HepG2 (cell line): ENCODE results near the gene MMS19. TPM values are rescaled to one million over a fixed set of nuclear protein-coding genes. Genes with fewer than 3 reads are reported as not detected.

ENCODE experiments used
- CEBPB ChIP-seq: IDR thresholded peaks from 2 replicates; pipeline ENCODE4 v1.6.1; 2011; ENCODE audit warnings: low read depth, low read length, improper control_type of control experiment, borderline replicate concordance
- FOXC1 ChIP-seq: sonication (generic); formaldehyde crosslinking; IDR thresholded peaks from 2 replicates; pipeline ENCODE4 v1.8.0; 2022; ENCODE audit warnings: mild to moderate bottlenecking, missing genetic modification reagents, borderline replicate concordance
- GATAD2A ChIP-seq: IDR thresholded peaks from 2 replicates; pipeline ENCODE4 v1.6.1; 2016
- KAT7 ChIP-seq: IDR thresholded peaks from 2 replicates; pipeline ENCODE4 v1.6.1; 2018; ENCODE audit warnings: borderline replicate concordance, missing compliant biosample characterization
- KDM4B ChIP-seq: sonication (generic); formaldehyde crosslinking; IDR thresholded peaks from 2 replicates; pipeline ENCODE4 v1.4.0; 2020; ENCODE audit warnings: missing genetic modification reagents
- NFE2L2 ChIP-seq: fragments of 150-350 bp; IDR thresholded peaks from 2 replicates; pipeline ENCODE4 v1.6.1; 2014; ENCODE audit warnings: low read length
- RARG ChIP-seq: sonication (generic); formaldehyde crosslinking; IDR thresholded peaks from 2 replicates; pipeline ENCODE4 v1.4.0; 2020; ENCODE audit warnings: low read depth, mild to moderate bottlenecking, missing genetic modification reagents
- SIN3A ChIP-seq: IDR thresholded peaks from 2 replicates; pipeline ENCODE4 v1.6.1; 2011; ENCODE audit warnings: low read depth, mild to moderate bottlenecking, control low read depth, low read length, borderline replicate concordance
- TBP ChIP-seq: sonication (generic); formaldehyde crosslinking; IDR thresholded peaks from 2 replicates; pipeline ENCODE4 v1.5.0; 2020; ENCODE audit warnings: missing genetic modification reagents
- TMF1 ChIP-seq: sonication (generic); formaldehyde crosslinking; IDR thresholded peaks from 2 replicates; pipeline ENCODE4 v1.8.1; 2022; ENCODE audit warnings: low read depth, missing genetic modification reagents
- ZNF121 ChIP-seq: sonication (generic); formaldehyde crosslinking; IDR thresholded peaks from 2 replicates; pipeline ENCODE4 v1.5.0; 2020; ENCODE audit warnings: mild to moderate bottlenecking, missing genetic modification reagents
- ZNF430 ChIP-seq: sonication (generic); formaldehyde crosslinking; IDR thresholded peaks from 2 replicates; pipeline ENCODE4 v1.9.0; 2021; ENCODE audit warnings: mild to moderate bottlenecking, missing genetic modification reagents
- ZNF552 ChIP-seq: sonication (generic); formaldehyde crosslinking; IDR thresholded peaks from 2 replicates; pipeline ENCODE4 v1.9.0; 2022; ENCODE audit warnings: missing genetic modification reagents, mild to moderate bottlenecking, borderline replicate concordance
- ZNF672 ChIP-seq: sonication (generic); formaldehyde crosslinking; IDR thresholded peaks from 2 replicates; pipeline ENCODE4 v1.8.1; 2022; ENCODE audit warnings: missing genetic modification reagents
- polyA plus RNA-seq, 8 experiments: library from polyadenylated mRNA; depleted of rRNA in 3 of 8; stranded (reverse) in 7 of 8; unstranded in 1 of 8; fragments of >200 nt; fragmentation: Illumina TruSeq in 4 of 8; extraction: Trizol in 4 of 8; gene quantifications; 2 replicates each; pipeline versions ENCODE4 v1.2.1 to v1.2.3, GENCODE V29; 2011 to 2016; ENCODE audit warnings: low read depth in 4 of 8, missing spikeins in 1 of 8, mixed read lengths in 1 of 8; ENCODE audit not compliant: insufficient read depth in 1 of 8
- total RNA-seq, 5 experiments: library from RNA; depleted of rRNA; stranded (reverse); fragments of >200 nt; fragmentation: Illumina TruSeq; extraction: Trizol; gene quantifications; 2 replicates each; pipeline ENCODE4 v1.2.3, GENCODE V29; 2016; ENCODE audit warnings: low read depth in 1 of 5
- TF ChIP-seq, protein P1 (sequence below): sonication (generic); IDR thresholded peaks from 2 replicates; pipeline ENCODE4 v1.6.1; 2016; ENCODE audit warnings: low read depth, borderline replicate concordance
- TF ChIP-seq, protein P2 (sequence below): sonication (generic); formaldehyde crosslinking; IDR thresholded peaks from 2 replicates; pipeline ENCODE4 v1.9.0; 2021; ENCODE audit warnings: mild to moderate bottlenecking, missing genetic modification reagents
- TF ChIP-seq, protein P3 (sequence below): fragments of 450-650 bp; IDR thresholded peaks from 2 replicates; pipeline ENCODE4 v1.6.1; 2017; ENCODE audit warnings: mild to moderate bottlenecking
- TF ChIP-seq, protein P4 (sequence below): sonication (generic); formaldehyde crosslinking; IDR thresholded peaks from 2 replicates; pipeline ENCODE4 v1.5.0; 2020; ENCODE audit warnings: mild to moderate bottlenecking, low read depth, missing genetic modification reagents, borderline replicate concordance
- TF ChIP-seq, protein P5 (sequence below): IDR thresholded peaks from 2 replicates; pipeline ENCODE4 v1.6.1; 2016; ENCODE audit warnings: mild to moderate bottlenecking, missing biosample characterization, missing genetic modification reagents

Gene MMS19
- total and polyA plus RNA-seq, 2 of the 13 experiments (the other 11 are each of a cell fraction or from before 2014, with no cell fraction given) = 76.4 to 107 TPM

DNA sequence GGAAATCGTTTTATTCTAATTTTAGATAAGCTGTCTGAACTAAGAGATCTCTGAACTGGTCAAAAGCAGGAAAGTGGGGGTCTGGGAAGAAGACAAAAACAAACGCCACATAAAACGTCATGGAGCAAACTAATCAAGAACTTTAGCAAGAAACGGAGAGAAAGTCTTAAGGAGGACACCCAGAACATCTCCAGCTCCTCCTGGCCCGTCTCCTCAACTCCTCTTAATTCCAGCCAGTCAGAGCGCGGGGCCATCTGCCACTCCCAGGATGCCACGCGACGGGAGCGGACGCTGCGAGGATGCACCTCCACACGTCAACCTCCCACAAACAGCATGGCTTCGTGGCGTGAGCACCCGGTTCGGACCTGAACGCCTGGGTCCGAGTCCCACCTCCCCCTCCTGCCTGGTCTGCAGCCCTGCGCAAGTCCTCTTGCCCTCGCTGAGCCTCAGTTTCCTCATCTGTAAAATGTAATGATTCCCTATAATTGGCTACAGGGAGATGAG, 598 bp downstream of the MMS19 start (continued):
- TF ChIP-seq, protein P1, sequence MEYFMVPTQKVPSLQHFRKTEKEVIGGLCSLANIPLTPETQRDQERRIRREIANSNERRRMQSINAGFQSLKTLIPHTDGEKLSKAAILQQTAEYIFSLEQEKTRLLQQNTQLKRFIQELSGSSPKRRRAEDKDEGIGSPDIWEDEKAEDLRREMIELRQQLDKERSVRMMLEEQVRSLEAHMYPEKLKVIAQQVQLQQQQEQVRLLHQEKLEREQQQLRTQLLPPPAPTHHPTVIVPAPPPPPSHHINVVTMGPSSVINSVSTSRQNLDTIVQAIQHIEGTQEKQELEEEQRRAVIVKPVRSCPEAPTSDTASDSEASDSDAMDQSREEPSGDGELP = no peak
- TF ChIP-seq, protein P2, sequence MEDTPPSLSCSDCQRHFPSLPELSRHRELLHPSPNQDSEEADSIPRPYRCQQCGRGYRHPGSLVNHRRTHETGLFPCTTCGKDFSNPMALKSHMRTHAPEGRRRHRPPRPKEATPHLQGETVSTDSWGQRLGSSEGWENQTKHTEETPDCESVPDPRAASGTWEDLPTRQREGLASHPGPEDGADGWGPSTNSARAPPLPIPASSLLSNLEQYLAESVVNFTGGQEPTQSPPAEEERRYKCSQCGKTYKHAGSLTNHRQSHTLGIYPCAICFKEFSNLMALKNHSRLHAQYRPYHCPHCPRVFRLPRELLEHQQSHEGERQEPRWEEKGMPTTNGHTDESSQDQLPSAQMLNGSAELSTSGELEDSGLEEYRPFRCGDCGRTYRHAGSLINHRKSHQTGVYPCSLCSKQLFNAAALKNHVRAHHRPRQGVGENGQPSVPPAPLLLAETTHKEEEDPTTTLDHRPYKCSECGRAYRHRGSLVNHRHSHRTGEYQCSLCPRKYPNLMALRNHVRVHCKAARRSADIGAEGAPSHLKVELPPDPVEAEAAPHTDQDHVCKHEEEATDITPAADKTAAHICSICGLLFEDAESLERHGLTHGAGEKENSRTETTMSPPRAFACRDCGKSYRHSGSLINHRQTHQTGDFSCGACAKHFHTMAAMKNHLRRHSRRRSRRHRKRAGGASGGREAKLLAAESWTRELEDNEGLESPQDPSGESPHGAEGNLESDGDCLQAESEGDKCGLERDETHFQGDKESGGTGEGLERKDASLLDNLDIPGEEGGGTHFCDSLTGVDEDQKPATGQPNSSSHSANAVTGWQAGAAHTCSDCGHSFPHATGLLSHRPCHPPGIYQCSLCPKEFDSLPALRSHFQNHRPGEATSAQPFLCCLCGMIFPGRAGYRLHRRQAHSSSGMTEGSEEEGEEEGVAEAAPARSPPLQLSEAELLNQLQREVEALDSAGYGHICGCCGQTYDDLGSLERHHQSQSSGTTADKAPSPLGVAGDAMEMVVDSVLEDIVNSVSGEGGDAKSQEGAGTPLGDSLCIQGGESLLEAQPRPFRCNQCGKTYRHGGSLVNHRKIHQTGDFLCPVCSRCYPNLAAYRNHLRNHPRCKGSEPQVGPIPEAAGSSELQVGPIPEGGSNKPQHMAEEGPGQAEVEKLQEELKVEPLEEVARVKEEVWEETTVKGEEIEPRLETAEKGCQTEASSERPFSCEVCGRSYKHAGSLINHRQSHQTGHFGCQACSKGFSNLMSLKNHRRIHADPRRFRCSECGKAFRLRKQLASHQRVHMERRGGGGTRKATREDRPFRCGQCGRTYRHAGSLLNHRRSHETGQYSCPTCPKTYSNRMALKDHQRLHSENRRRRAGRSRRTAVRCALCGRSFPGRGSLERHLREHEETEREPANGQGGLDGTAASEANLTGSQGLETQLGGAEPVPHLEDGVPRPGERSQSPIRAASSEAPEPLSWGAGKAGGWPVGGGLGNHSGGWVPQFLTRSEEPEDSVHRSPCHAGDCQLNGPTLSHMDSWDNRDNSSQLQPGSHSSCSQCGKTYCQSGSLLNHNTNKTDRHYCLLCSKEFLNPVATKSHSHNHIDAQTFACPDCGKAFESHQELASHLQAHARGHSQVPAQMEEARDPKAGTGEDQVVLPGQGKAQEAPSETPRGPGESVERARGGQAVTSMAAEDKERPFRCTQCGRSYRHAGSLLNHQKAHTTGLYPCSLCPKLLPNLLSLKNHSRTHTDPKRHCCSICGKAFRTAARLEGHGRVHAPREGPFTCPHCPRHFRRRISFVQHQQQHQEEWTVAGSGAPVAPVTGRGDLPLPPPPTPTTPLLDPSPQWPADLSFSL (CRISPR knock-in tag) = no peak
- TF ChIP-seq TMF1 (no peak; the same call in 1 of the 2 replicates), SIN3A (peak; percentile 70; the same call in 1 of the 2 replicates), GATAD2A (0 out of 2 replicates have a peak, but pooled peaks have one; percentile 22), RARG (CRISPR knock-in tag) (no peak), ZNF552 (CRISPR knock-in tag) (no peak), ZNF430 (peak; percentile 65; the same call in 1 of the 2 replicates), FOXC1 (CRISPR knock-in tag) (no peak; the same call in 1 of the 2 replicates), ZNF121 (no peak), NFE2L2 (no peak), TBP (CRISPR knock-in tag) (no peak), KDM4B (CRISPR knock-in tag) (no peak), KAT7 (CRISPR knock-in tag) (peak; percentile 89; the same call in 1 of the 2 replicates), ZNF672 (no peak), CEBPB (no peak)
- TF ChIP-seq, protein P3, sequence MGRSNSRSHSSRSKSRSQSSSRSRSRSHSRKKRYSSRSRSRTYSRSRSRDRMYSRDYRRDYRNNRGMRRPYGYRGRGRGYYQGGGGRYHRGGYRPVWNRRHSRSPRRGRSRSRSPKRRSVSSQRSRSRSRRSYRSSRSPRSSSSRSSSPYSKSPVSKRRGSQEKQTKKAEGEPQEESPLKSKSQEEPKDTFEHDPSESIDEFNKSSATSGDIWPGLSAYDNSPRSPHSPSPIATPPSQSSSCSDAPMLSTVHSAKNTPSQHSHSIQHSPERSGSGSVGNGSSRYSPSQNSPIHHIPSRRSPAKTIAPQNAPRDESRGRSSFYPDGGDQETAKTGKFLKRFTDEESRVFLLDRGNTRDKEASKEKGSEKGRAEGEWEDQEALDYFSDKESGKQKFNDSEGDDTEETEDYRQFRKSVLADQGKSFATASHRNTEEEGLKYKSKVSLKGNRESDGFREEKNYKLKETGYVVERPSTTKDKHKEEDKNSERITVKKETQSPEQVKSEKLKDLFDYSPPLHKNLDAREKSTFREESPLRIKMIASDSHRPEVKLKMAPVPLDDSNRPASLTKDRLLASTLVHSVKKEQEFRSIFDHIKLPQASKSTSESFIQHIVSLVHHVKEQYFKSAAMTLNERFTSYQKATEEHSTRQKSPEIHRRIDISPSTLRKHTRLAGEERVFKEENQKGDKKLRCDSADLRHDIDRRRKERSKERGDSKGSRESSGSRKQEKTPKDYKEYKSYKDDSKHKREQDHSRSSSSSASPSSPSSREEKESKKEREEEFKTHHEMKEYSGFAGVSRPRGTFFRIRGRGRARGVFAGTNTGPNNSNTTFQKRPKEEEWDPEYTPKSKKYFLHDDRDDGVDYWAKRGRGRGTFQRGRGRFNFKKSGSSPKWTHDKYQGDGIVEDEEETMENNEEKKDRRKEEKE = no peak
- TF ChIP-seq, protein P4, sequence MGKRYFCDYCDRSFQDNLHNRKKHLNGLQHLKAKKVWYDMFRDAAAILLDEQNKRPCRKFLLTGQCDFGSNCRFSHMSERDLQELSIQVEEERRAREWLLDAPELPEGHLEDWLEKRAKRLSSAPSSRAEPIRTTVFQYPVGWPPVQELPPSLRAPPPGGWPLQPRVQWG (CRISPR knock-in tag) = no peak
- TF ChIP-seq, protein P5, sequence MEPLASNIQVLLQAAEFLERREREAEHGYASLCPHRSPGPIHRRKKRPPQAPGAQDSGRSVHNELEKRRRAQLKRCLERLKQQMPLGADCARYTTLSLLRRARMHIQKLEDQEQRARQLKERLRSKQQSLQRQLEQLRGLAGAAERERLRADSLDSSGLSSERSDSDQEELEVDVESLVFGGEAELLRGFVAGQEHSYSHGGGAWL (CRISPR knock-in tag) = peak; percentile 40; the same call in 1 of the 2 replicates
